IPS-15b (cell line): Measurements from ENCODE around the gene GRIK5.
"Not testable (repeated sequence)": the region's sequence is repeated elsewhere in the genome, so short reads cannot be mapped to it uniquely, and the experiment has no call there.

Experiments used
- H3K27me3 ChIP-seq: one replicate; pipeline ENCODE4 v1.6.1; 2013; ENCODE audit warnings: low read length; ENCODE audit not compliant: control insufficient read depth, insufficient read depth
- H3K36me3 ChIP-seq: one replicate; pipeline ENCODE4 v1.6.1; 2013; ENCODE audit warnings: low read length; ENCODE audit not compliant: control insufficient read depth, insufficient read depth
- H3K4me1 ChIP-seq: one replicate; pipeline ENCODE4 v1.6.1; 2013; ENCODE audit warnings: mild to moderate bottlenecking, low read length; ENCODE audit not compliant: control insufficient read depth, insufficient read depth
- H3K4me3 ChIP-seq: one replicate; pipeline ENCODE4 v1.5.1; 2013; ENCODE audit warnings: low read depth, low read length
- H3K9ac ChIP-seq: one replicate; pipeline ENCODE4 v1.6.1; 2013; ENCODE audit warnings: low read depth, mild to moderate bottlenecking, low read length
- H3K9me3 ChIP-seq: one replicate; pipeline ENCODE4 v1.6.1; 2013; ENCODE audit warnings: mild to moderate bottlenecking, low read length; ENCODE audit not compliant: control insufficient read depth, insufficient read depth

Gene GRIK5

GRCh38 chr19:41997851-41998229, 72.2 kb downstream of the GRIK5 start:
- peaks cover 52% of the 10 kb centered on the region for H3K27me3 ChIP-seq
- no peaks in the 10 kb centered on the region for H3K9me3 ChIP-seq
- H3K9ac ChIP-seq = no peak overlapping the region
- H3K4me3 ChIP-seq = peak overlapping the region; percentile 44
- peaks cover 6% of the 10 kb centered on the region for H3K36me3 ChIP-seq
- H3K4me1 ChIP-seq = peaks cover 3% of the 10 kb centered on the region

- H3K27me3 ChIP-seq = peaks cover 54% of the 10 kb centered on the region
- no peaks in the 10 kb centered on the region for H3K9me3 ChIP-seq
- H3K4me3 ChIP-seq = peak overlapping the region; percentile 44
- H3K4me1 ChIP-seq = peaks cover 7% of the 10 kb centered on the region
- no peak overlapping the region for H3K9ac ChIP-seq
- peaks cover 3% of the 10 kb centered on the region for H3K36me3 ChIP-seq
These were observed 72.7 kb downstream of the GRIK5 start for GRCh38 chr19:41997121-41997850.

- H3K27me3 ChIP-seq = peaks cover 54% of the 10 kb centered on the region
These were observed 73.8 kb downstream of the GRIK5 start for GRCh38 chr19:41995959-41996797.

GRCh38 chr19:41994994-41995958, 74.7 kb downstream of the GRIK5 start:
- H3K9me3 ChIP-seq = no peaks in the 10 kb centered on the region
- peaks cover 47% of the 10 kb centered on the region for H3K27me3 ChIP-seq
- H3K4me3 ChIP-seq = peak overlapping the region; percentile 91
- no peaks in the 10 kb centered on the region for H3K36me3 ChIP-seq
- peaks cover 7% of the 10 kb centered on the region for H3K4me1 ChIP-seq
- no peak overlapping the region for H3K9ac ChIP-seq

More at GRCh38 chr19:41995959-41996797, 73.8 kb downstream of the GRIK5 start:
- Histone ChIP-seq H3K36me3 (no peaks in the 10 kb centered on the region), H3K9me3 (no peaks in the 10 kb centered on the region), H3K9ac (no peak overlapping the region), H3K4me3 (no peak overlapping the region), H3K4me1 (peaks cover 7% of the 10 kb centered on the region)

GRCh38 chr19:41994521-41994971, 75.5 kb downstream of the GRIK5 start:
- Histone ChIP-seq H3K36me3 (no peaks in the 10 kb centered on the region), H3K4me1 (peaks cover 6% of the 10 kb centered on the region), H3K4me3 (peak overlapping the region; percentile 91), H3K9me3 (no peaks in the 10 kb centered on the region), H3K9ac (no peak overlapping the region), H3K27me3 (peaks cover 39% of the 10 kb centered on the region)

GRCh38 chr19:41993612-41994483, 76.2 kb downstream of the GRIK5 start, which contains the start of gene ATP1A3:
TSS of gene ATP1A3 (minus strand) at chr19:41994230. CDS start at chr19:41994076, 154 bp downstream.
- Histone ChIP-seq H3K9me3 (no peaks in the 10 kb centered on the region), H3K4me3 (peak within 1 kb of the TSS; percentile 91), H3K27me3 (peaks cover 34% of the 10 kb centered on the region), H3K4me1 (peaks cover 4% of the 10 kb centered on the region), H3K9ac (no peak within 1 kb of the TSS), H3K36me3 (no peaks in the 10 kb centered on the region)

GRCh38 chr19:41991925-41992569, 78.0 kb downstream of the GRIK5 start:
- H3K4me1 ChIP-seq, H3K9me3 ChIP-seq, H3K4me3 ChIP-seq, H3K9ac ChIP-seq: not testable (repeated sequence)
- Histone ChIP-seq H3K36me3 (peaks cover 15% of the 10 kb centered on the region), H3K27me3 (peaks cover 27% of the 10 kb centered on the region)

- H3K9me3 ChIP-seq = no peaks in the 10 kb centered on the region
- H3K9ac ChIP-seq = no peak overlapping the region
- H3K4me1 ChIP-seq = peaks cover 4% of the 10 kb centered on the region
- H3K27me3 ChIP-seq = peaks cover 18% of the 10 kb centered on the region
- H3K36me3 ChIP-seq = peaks cover 19% of the 10 kb centered on the region
- H3K4me3 ChIP-seq = no peak overlapping the region
These were observed 79.0 kb downstream of the GRIK5 start for GRCh38 chr19:41991025-41991424.

GRCh38 chr19:41990615-41991014, 79.4 kb downstream of the GRIK5 start:
- peaks cover 4% of the 10 kb centered on the region for H3K4me1 ChIP-seq
- H3K36me3 ChIP-seq = peaks cover 22% of the 10 kb centered on the region
- no peaks in the 10 kb centered on the region for H3K9me3 ChIP-seq
- H3K9ac ChIP-seq = no peak overlapping the region
- H3K4me3 ChIP-seq = no peak overlapping the region
- H3K27me3 ChIP-seq = peaks cover 14% of the 10 kb centered on the region

- Histone ChIP-seq H3K27me3 (peaks cover 8% of the 10 kb centered on the region), H3K9ac (no peak overlapping the region), H3K4me1 (peaks cover 4% of the 10 kb centered on the region), H3K9me3 (no peaks in the 10 kb centered on the region), H3K36me3 (peaks cover 28% of the 10 kb centered on the region), H3K4me3 (no peak overlapping the region)
These were observed 80.0 kb downstream of the GRIK5 start for GRCh38 chr19:41990028-41990427.
